ENCODE results near the gene IFT88.
"Not testable (repeated sequence)": the region's sequence is repeated elsewhere in the genome, so short reads cannot be mapped to it uniquely, and the experiment has no call there.

The IFT88 gene

GRCh38 chr13:20636079-20636478 is 69.1 kb downstream of the IFT88 start:
- no peak for DNase-seq (ENCODE audit: low spot score)

GRCh38 chr13:20637811-20638210 is 70.9 kb downstream of the IFT88 start:
- DNase-seq (ENCODE audit: low spot score): no peak

- DNase-seq (ENCODE audit: low spot score): no peak
These were observed 80.8 kb downstream of the IFT88 start for GRCh38 chr13:20647758-20648157.

GRCh38 chr13:20652946-20653345 is 86.0 kb downstream of the IFT88 start:
- DNase-seq (ENCODE audit: low spot score): no peak

GRCh38 chr13:20654156-20654555 is 87.2 kb downstream of the IFT88 start:
- no peak for DNase-seq (ENCODE audit: low spot score)

- no peak for DNase-seq (ENCODE audit: low spot score)
These were observed 91.6 kb downstream of the IFT88 start for GRCh38 chr13:20658451-20659040.

- DNase-seq (ENCODE audit: low spot score): no peak
These were observed 97.4 kb downstream of the IFT88 start for GRCh38 chr13:20664351-20664750.

GRCh38 chr13:20666948-20667347 is 100.0 kb downstream of the IFT88 start:
- DNase-seq (ENCODE audit: low spot score): no peak

- no peak for DNase-seq (ENCODE audit: low spot score)
These were observed 101.0 kb downstream of the IFT88 start for GRCh38 chr13:20667857-20668437.

GRCh38 chr13:20669162-20669561 is 102.2 kb downstream of the IFT88 start:
- no peak for DNase-seq (ENCODE audit: low spot score)

- no peak for DNase-seq (ENCODE audit: low spot score)
These were observed 104.8 kb downstream of the IFT88 start for GRCh38 chr13:20671789-20672188.

GRCh38 chr13:20672772-20673171 is 105.8 kb downstream of the IFT88 start:
- no peak for DNase-seq (ENCODE audit: low spot score)

GRCh38 chr13:20673715-20674114 is 106.8 kb downstream of the IFT88 start:
- DNase-seq (ENCODE audit: low spot score): no peak

- no peak for DNase-seq (ENCODE audit: low spot score)
These were observed 109.3 kb downstream of the IFT88 start for GRCh38 chr13:20676213-20676612.

- not testable (repeated sequence) for DNase-seq (ENCODE audit: low spot score)
These were observed 111.6 kb downstream of the IFT88 start for GRCh38 chr13:20678606-20679005.

- DNase-seq (ENCODE audit: low spot score): no peak
These were observed 112.9 kb downstream of the IFT88 start for GRCh38 chr13:20679879-20680278.

- no peak for DNase-seq (ENCODE audit: low spot score)
These were observed 113.6 kb downstream of the IFT88 start for GRCh38 chr13:20680416-20681080.

- DNase-seq (ENCODE audit: low spot score): not testable (repeated sequence)
These were observed 114.5 kb downstream of the IFT88 start for GRCh38 chr13:20681481-20681880.

GRCh38 chr13:20682061-20682460 is 115.1 kb downstream of the IFT88 start:
- DNase-seq (ENCODE audit: low spot score): no peak

GRCh38 chr13:20684041-20684440 is 117.1 kb downstream of the IFT88 start:
- no peak for DNase-seq (ENCODE audit: low spot score)

- DNase-seq (ENCODE audit: low spot score): no peak
These were observed 117.6 kb downstream of the IFT88 start for GRCh38 chr13:20684546-20684945.

GRCh38 chr13:20685092-20685491 is 118.1 kb downstream of the IFT88 start:
- no peak for DNase-seq (ENCODE audit: low spot score)

GRCh38 chr13:20686167-20686566 is 119.2 kb downstream of the IFT88 start:
- DNase-seq (ENCODE audit: low spot score): no peak
